Stimulated activated CD4-positive, alpha-beta T cell treated with anti-CD3 and anti-CD28 coated beads, Interleukin-4, amount 100 ng/mL, for 1 hour (primary cell): Measurements from ENCODE around the gene COPS2.
"Not testable (repeated sequence)": the region's sequence is repeated elsewhere in the genome, so short reads cannot be mapped to it uniquely, and the experiment has no call there.

Source experiments
- DNase-seq: peaks from one replicate; pipeline ENCODE4 v3.0.0-alpha.2; 2020

The COPS2 gene

GRCh38 chr15:49155110-49155833 lies at the start of gene COPS2:
COPS2 (minus strand) TSS chr15:49155599; CDS start chr15:49155578, 21 bp downstream.
- DNase-seq: peak; percentile 87

DNA sequence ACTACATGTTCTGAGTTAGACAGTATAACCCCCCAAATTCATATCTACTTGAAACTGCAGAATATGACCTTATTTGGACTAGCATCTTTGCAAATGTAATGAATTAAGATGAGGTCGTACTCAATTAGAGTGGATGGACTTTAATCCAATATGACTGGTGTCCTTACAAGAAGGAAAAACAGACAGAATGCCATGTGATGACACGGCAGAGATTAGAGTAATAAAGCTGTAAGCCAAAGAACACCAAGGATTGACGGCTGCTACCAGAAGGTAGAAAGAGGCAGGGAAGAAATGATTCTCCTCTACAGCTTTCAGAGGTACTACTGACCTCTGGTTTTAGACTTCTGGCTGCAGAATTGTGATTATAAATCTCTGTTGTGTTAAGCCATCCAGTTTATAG lies 44.9 kb upstream of the COPS2 start:
- DNase-seq: no peak

GRCh38 chr15:49199666-49200065 lies 44.3 kb upstream of the COPS2 start:
- no peak for DNase-seq

- no peak for DNase-seq
Measured at GRCh38 chr15:49196856-49197255, 41.5 kb upstream of the COPS2 start.

- no peak for DNase-seq
Measured at GRCh38 chr15:49191892-49192291, 36.5 kb upstream of the COPS2 start.

DNA sequence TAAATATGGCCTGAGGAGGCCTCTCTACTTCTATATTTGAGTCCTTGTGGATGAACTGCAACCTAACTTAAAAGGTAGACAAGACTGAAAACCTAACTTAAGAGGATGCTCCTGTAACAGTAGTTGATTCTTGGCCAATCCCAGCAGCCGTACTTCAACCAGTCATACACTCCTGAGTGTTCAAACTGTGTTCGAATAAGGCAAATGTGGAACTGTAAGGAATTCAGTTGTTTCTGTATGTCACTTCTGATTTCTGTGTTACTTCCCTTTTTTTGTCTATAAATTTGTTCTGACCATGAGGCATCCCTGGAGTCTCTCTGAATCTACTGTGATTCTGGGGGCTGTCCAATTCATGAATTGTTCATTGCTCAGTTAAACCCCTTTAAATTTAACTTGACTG lies 35.2 kb upstream of the COPS2 start:
- no peak for DNase-seq

DNA sequence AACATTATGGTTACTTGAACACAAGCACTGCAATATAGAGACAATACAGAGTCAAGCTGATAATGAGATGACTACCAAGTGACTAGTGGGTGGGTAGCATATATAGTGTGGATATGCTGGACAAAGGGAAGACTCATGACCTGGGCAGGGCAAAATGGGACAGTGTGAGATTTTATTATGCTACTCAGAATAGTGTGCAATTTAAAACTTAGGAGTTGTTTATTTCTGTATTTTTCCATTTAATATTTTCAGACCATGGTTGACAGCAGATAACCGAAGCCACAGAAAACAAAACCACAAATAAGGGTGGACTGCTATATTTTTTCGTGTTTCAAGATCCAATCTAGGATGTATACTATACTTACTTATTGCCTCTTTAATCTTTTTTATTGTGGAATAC lies 34.2 kb upstream of the COPS2 start:
- no peak for DNase-seq

DNA sequence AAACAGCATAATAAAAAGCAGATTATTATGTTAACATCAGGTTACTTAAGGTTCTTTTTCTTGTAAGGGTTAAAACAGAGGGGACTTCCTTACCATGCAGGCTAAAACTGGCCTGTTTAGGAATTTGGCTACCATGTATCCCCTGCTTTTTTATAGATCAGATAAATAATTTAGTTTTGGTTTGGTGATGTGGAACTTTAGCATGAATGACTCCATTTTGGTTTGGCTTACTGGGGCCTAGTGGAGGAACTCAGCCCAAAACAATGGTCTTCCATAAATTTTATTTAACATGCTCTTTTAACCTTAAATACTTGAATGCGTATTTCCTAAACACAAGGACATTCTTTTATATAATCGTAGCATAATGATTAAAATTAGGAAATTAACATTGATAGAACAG lies 33.5 kb upstream of the COPS2 start:
- no peak for DNase-seq

- DNase-seq: no peak
Measured at GRCh38 chr15:49187549-49188245, 32.3 kb upstream of the COPS2 start.

DNA sequence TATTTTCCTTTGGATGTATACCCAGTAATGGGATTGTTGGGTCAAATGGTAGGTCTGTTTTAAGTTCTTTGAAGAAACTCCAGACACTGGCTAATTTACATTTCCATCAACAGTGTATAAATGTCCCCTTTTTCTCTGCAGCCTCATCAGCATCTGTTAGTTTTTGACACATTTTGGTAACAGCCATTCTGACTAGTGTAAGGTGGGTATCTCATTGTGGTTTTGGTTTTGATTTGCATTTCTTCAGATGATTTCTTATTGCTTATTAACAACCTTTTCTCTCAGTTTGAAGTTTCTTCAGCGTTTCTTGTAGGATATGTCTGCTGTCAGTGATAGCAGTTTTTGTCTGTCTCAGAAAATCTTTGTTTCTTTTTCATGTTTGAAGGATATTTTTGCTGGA lies 30.1 kb upstream of the COPS2 start:
- DNase-seq: no peak

GRCh38 chr15:49183741-49184140 lies 28.3 kb upstream of the COPS2 start:
- not testable (repeated sequence) for DNase-seq

DNA sequence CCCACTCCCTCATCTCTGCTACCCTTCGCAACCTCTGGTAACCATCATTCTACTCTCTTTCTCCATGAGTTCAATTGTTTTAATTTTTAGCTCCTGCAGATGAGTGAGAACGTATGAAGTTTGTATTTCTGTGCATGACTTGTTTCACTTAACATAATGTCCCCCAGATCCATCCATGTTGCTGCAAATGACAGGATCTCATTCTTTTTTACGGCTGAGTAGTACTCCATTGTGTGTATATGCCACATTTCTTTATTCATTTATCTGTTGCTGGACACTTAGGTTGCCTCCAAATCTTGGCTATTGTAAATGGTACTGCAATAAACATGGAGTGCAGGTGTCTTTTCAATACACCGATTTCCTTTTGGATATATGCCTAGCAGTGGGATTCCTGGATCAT lies 26.7 kb upstream of the COPS2 start:
- no peak for DNase-seq

DNA sequence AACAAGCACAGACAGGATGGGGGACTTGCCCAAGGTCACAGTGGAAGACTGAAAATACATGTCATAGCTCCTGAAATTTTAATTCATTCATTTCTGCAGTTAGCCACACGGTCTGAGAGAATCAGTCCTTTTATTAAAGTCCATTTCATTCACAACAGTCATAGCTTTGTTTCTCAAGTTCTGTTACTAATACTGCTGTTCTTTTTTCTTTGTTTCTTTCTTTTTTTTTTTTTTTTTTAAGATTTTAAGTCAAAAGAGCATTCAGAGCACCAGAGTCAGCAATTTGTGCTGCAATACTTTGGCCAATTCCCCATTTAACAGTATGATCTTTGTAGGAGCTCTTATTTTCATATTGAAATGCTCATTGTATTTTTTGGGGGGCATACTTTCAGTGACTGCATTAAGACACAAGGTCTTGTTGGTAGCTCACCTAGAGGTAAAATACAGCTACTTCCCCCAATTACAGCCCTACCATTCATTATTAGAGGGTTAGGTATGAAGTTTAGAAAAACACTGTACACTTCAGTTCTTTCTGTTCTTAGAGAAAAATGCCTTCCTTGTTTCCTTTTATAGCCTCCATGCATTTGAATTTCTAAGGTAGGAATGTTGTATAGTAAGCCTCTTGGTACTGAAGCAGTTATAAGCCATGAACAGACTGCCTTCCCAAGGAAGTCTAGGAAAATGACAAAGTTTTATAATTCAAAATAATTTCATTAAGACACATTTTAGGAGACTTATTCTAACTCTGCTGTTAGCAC lies 24.2 kb upstream of the COPS2 start:
- DNase-seq: no peak

DNA sequence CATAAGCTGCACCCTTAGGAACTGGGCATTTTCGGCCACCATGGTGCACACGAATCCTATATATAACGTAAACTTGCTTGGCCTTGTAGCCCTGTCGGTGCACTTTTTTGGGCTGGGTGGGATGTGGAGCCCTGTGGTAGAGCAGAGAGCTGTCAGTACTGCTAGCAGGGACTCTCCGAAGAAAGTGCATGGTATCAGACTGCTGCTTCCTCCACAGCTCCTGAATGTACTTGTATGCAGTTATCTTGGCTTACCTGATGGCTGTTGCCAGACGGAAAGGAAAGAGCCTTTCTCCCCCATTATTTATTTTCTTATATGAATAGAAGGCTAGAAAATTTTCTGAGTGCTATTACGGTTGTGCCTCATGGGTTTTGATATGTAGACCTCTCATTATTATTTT lies 23.1 kb upstream of the COPS2 start:
- DNase-seq: no peak

DNA sequence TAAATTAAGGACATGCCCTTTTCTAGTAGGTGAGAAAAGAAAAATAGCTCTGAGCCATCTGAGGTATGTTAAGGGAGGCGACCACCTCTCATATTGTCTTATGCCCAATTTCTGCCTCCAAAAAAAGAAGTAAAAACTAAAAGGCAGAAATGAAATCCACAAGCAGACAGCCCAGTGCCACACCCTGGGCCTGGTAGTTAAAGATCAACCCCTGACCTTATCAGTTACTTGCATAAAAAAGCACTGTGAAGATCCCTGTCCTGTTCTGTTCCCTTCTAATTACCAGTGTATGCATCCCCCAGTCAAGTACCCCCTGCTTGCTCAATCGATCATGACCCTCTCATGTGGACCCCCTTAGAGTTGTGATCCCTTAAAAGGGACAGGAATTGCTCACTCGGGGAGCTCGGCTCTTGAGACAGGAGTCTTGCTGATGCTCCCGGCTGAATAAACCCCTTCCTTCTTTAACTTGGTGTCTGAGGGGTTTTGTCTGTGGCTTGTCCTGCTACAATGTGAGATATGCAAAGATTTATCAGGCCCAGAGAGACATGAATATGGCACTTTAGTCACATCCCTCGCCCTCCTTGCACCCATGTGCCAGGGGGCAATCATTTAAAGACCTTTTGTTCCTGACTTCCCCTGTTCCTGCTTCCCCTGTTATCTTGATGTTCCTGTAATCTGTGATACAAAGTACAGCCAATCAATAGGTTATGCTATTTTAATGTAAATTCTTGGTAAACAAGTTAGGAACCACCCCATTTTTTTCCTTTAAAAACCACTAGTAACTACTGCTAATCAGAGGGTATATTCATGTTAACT lies 20.4 kb upstream of the COPS2 start:
- not testable (repeated sequence) for DNase-seq

GRCh38 chr15:49174902-49175301 lies 19.5 kb upstream of the COPS2 start:
- DNase-seq: no peak

- no peak for DNase-seq
Measured at GRCh38 chr15:49171790-49172189, 16.4 kb upstream of the COPS2 start.

DNA sequence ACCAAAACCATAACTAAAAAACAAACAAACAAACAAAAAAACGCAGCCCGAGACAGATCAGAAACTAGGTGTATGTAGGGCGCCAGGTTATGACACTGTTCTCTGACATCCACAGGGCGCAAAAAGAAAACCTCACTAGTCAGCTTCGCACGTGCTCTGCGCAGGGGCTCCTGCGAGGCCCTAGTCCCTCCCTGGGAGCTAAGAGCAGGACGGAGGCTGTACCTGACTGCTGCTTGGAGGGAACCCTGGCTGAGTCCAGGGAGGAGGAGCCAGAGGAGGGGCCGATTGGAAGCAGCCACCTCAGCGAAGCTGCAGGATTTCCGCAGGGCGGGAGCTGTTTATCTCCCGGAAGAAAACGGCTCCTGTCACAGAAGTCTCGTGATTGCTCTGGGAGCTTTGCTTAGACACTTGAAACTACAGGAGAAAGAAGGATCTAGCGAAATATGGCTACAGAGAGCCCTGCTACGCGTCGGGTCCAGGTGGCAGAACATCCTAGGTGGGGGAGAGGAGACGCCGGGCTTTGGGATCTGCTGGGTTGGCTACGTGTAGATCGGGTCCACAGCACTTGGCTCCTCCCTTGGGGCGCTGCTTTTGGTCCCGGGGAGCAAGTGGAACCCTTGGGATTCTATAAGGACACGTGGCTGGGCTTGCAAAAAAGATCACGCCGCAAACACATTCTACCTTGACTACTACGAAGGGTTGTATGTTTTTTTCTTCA lies 14.6 kb upstream of the COPS2 start, which contains the start of gene GALK2:
GALK2 (plus strand) TSS at position 368 of the 718 bp plus-strand sequence; CDS start at position 444, 76 bp downstream.
- DNase-seq: peak; percentile 76

DNA sequence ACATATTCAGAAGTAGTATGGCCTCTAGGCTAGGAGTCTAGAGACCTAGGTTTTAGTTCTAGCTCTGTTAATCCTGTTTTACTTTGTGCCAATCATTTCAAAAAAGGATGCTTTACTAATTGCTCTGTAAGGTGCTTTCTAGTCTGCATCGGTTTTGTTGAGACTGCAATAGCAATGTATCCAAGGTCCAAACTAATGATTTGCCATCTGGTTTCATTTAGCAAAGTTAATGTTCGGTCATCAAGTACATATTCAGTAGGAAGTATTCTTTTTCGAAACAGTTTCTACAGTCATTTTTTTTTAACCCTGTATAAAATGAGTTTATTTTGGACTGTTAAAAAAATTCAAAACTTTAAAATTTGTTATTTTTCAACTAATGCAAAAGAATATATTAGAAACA lies 12.6 kb upstream of the COPS2 start:
- DNase-seq: no peak

- DNase-seq: no peak
Measured at GRCh38 chr15:49164865-49165264, 9.5 kb upstream of the COPS2 start.

- no peak for DNase-seq
Measured at GRCh38 chr15:49163678-49164077, 8.3 kb upstream of the COPS2 start.
